Measurements from ENCODE around the gene TPRX2. TPM values are rescaled to one million over a fixed set of nuclear protein-coding genes. Genes with fewer than 3 reads are reported as not detected.
A peak's percentile ranks its signal among the peaks of the same experiment; 100 is the strongest.
"Not testable (repeated sequence)": the region's sequence is repeated elsewhere in the genome, so short reads cannot be mapped to it uniquely, and the experiment has no call there.

TPRX2 gene
- total RNA-seq (not detected), polyA plus RNA-seq (not detected)
- long read RNA-seq, donor 1, result 0 reads
- long read RNA-seq, donor 2, result 0 reads
- long read RNA-seq, donor 3, result 0 reads

GRCh38 chr19:47858646-47859285 is at the start of gene TPRX2:
TPRX2 (plus strand) TSS chr19:47859235; CDS start chr19:47859247, 12 bp downstream.
- peaks cover 0 to 58% (median 3%) of the 10 kb centered on the region in 9 donors for H3K27me3 ChIP-seq
- intact Hi-C loops (cut with DNase I), result not testable (repeated sequence)

GRCh38 chr19:47813304-47813994 is 45.6 kb upstream of the TPRX2 start:
- no peak overlapping the region for H3K4me3 ChIP-seq
- no peak overlapping the region for H3K27ac ChIP-seq
- H3K9me3 ChIP-seq, result no peaks in the 10 kb centered on the region
- intact Hi-C loops (cut with DNase I), result loop anchor here in 1 of 10 donors (5.0 kb wide), 1 partner anchor 49 kb away; no protein-coding TSS in a partner anchor
- no peaks in the 10 kb centered on the region for H3K4me1 ChIP-seq
- no peaks in the 10 kb centered on the region for H3K36me3 ChIP-seq
- TF ChIP-seq POLR2A (IDR thresholded peaks at IDR 0.05) (no peak), CTCF (IDR thresholded peaks at IDR 0.05) (peak; percentile 40 to 61 (median 54))
- WGBS, 4 donors, result 36 to 63% (median 42%) methylated on average over 10 to 17 of the region's 17 CpGs
- H3K27me3 ChIP-seq, result peaks cover 0 to 13% (median 0%) of the 10 kb centered on the region in 9 donors
- DNase-seq (peak; percentile 54 to 88 (median 69)), ATAC-seq (peak; percentile 32 to 80 (median 62))

More at GRCh38 chr19:47858646-47859285, at the start of gene TPRX2:
- H3K27ac ChIP-seq, H3K4me3 ChIP-seq, DNase-seq, H3K36me3 ChIP-seq, ATAC-seq, H3K4me1 ChIP-seq, H3K9me3 ChIP-seq: not testable (repeated sequence)
- WGBS, 4 donors, result 73 to 88% (median 80%) methylated on average over 9 of the region's 9 CpGs

- DNase-seq, result no peak
- Histone ChIP-seq H3K27ac (no peak overlapping the region), H3K27me3 (peaks cover 0 to 17% (median 0%) of the 10 kb centered on the region in 9 donors), H3K4me1 (no peaks in the 10 kb centered on the region), H3K4me3 (no peak overlapping the region), H3K36me3 (no peaks in the 10 kb centered on the region), H3K9me3 (no peaks in the 10 kb centered on the region)
- TF ChIP-seq POLR2A (IDR thresholded peaks at IDR 0.05), result no peak
- peak in 2 of 12 donors; percentile 0 to 2 for TF ChIP-seq CTCF (IDR thresholded peaks at IDR 0.05)
- intact Hi-C loops (cut with DNase I), result loop anchor here in 1 of 10 donors (5.0 kb wide), 1 partner anchor 48 kb away; no protein-coding TSS in a partner anchor
- no peak for ATAC-seq
- WGBS, 4 donors, result 56 to 62% (median 59%) methylated on average over 4 to 7 of the region's 7 CpGs
These were observed 45.1 kb upstream of the TPRX2 start for GRCh38 chr19:47813995-47814328.

GRCh38 chr19:47816270-47816669 is 42.8 kb upstream of the TPRX2 start:
- H3K4me3 ChIP-seq; H3K36me3 ChIP-seq; DNase-seq; H3K27ac ChIP-seq; intact Hi-C loops (cut with DNase I); H3K9me3 ChIP-seq; ATAC-seq; H3K4me1 ChIP-seq: not testable (repeated sequence)
- peaks cover 0 to 39% (median 10%) of the 10 kb centered on the region in 9 donors for H3K27me3 ChIP-seq
- WGBS, 4 donors, result 87 to 94% (median 92%) methylated on average over 8 of the region's 8 CpGs

GRCh38 chr19:47818221-47818620 is 40.8 kb upstream of the TPRX2 start:
- 86 to 96% (median 93%) methylated on average over 1 of the region's 1 CpG for WGBS, 4 donors
- H3K27me3 ChIP-seq, result peaks cover 0 to 46% (median 10%) of the 10 kb centered on the region in 9 donors
- H3K27ac ChIP-seq, result not testable (repeated sequence)

More at GRCh38 chr19:47818221-47818620, 40.8 kb upstream of the TPRX2 start:
- H3K4me1 ChIP-seq; H3K4me3 ChIP-seq; intact Hi-C loops (cut with DNase I); H3K36me3 ChIP-seq; DNase-seq; H3K9me3 ChIP-seq; ATAC-seq: not testable (repeated sequence)
